Inflammatory macrophage treated with lipopolysaccharide for 1 hour (primary cell): ENCODE measurements around the gene PDE4D.

Experiments
- DNase-seq, 2 donors: peaks; one replicate each; pipeline ENCODE4 v3.0.0-alpha.2; 2020 to 2022

Gene PDE4D

DNA sequence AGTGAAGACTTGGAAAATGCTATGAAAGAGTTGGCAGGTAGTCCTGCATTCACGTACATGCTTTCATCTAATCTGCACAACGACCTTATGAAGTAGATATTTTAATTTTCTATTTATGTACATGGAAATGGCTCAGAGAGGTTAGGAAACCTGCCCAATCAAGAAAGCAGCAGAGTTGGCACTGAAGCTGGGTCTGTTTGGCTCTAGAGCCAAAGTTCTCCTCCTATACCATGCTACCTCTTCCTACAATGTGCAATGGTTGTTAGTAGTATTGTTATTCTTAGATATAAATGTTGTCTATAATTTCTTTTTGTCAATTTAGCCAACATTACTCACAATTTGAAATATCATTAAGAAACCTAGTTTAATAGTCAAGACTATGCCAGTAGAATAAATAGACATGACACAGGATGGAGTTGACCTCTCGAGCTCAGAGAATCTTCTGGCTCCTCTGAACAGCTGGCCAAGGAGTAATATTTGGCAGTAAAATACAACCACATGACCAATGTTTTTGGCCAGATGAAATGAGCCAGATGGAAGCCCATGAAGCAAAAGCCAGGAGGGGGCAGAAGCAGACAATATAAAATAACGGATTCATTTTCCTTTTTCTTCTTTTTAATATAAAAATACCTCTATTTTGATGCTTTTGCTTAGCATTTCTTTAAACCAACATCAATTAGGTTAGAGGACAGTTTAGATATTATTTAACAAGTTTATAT, 542.3 kb downstream of the PDE4D start:
- DNase-seq: no peak

DNA sequence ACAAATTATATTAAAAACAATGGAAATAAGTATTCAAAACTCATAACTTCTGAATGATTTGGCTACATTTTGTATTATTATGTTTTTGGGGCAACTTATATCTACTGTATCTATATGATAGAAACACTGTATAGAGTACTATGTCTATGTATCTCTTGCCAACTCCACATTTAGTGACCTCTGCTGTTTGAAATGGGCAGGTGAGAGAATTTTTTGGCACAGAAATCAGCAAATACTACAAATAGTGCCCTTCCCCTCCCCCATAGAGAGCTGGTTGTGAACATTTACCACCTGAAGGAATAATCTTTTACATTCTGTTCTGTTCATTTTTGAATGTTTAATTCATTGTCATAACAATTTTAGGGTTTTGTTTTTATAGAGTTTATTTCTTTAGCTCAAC, 545.3 kb downstream of the PDE4D start:
- no peak for DNase-seq

DNA sequence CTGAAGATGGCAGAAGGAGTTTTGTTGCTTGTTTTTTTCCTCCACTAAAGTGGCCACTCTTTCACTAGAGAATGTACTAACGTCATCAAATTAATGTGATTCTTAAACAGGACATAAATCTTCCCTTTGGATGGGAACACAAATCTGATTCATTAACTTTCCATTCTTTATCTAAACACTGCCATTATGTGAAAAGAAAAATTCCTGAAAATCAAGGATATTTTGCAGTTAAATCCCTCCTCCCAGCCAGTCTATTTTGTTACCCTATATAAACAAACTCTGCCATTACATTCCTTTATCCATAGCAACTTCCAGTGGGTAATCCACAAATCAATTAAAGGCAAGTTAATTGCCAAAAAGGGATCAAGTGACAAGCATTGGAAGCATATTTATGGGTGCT, 546.5 kb downstream of the PDE4D start:
- DNase-seq: no peak

GRCh38 chr5:59346514-59346913, 547.0 kb downstream of the PDE4D start:
- no peak for DNase-seq

DNA sequence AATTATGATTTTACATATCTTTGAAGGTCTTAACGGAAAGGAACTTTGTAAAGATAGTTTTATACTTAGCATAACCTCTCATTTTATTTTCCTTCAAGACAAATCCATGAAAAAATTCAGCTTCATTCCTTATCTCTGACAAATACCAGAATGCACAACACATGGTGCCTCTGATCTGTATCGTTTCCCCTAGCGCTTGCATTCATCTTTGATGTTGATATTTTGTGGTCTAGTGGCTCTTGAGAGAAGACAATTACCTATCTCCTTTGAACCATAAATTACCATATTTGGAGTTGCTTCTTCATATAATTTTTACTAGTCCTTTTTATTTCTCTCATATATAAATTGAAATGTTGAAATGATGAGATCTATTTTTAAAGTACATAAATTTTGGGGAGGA, 551.3 kb downstream of the PDE4D start:
- DNase-seq: no peak

- no peak for DNase-seq
Observed at GRCh38 chr5:59341760-59342159, 551.8 kb downstream of the PDE4D start.

- DNase-seq: no peak
Observed at GRCh38 chr5:59341155-59341554, 552.4 kb downstream of the PDE4D start.

DNA sequence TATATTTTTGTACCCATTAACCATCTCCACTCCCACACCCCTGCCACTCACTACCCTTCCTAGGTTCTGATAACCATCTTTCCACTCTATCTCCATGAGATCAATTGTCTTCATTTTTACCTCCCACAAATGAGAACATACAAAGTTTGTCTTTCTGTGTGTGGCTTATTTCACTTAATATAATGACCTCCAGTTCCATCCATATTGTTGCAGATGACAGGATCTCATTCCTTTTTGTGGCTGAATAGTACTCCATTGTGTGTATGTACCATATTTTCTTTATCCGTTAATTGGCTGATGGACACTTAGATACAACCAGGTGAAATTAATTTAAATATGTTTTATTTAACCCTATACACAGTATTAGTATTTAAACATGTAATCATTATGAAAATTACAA, 552.9 kb downstream of the PDE4D start:
- DNase-seq: no peak

DNA sequence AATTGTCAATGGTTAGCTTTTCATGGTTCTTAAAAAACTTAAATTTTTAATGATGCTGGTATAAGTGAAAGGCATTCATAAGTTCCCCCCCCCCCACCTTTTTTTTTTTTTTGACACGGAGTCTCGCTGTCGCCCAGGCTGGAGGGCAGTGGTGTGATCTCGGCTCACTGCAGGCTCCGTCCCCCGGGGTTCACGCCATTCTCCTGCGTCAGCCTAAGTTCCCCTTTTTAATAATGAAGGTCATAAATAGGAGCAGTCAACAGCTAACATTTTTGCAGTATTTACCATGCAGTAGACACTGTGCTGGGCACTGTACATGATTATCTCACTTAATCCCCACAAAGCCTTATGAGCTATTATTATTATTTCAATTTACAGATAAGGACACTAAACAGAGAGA, 556.3 kb downstream of the PDE4D start:
- peak; percentile 5 to 9 for DNase-seq

GRCh38 chr5:59335544-59335943, 558.0 kb downstream of the PDE4D start:
- DNase-seq: no peak

DNA sequence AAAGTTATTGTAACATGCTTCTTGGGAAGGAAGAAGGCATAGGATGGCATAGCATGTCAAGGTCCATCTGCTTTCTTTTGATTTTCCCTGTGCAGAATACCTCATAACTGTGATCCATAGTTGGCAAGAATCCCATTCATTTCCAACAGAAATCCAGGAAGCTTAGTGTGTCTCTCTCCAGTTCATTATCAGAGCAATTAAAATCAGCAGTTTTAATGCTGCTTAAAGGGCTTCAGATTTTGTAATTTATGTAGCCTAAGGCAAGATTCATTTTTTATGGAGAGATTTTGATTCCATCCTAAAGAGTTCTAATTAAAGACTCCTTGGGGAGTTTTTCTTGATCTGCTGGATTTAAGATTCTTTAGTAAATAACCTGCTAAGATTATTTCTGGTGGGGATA, 560.1 kb downstream of the PDE4D start:
- DNase-seq: no peak

DNA sequence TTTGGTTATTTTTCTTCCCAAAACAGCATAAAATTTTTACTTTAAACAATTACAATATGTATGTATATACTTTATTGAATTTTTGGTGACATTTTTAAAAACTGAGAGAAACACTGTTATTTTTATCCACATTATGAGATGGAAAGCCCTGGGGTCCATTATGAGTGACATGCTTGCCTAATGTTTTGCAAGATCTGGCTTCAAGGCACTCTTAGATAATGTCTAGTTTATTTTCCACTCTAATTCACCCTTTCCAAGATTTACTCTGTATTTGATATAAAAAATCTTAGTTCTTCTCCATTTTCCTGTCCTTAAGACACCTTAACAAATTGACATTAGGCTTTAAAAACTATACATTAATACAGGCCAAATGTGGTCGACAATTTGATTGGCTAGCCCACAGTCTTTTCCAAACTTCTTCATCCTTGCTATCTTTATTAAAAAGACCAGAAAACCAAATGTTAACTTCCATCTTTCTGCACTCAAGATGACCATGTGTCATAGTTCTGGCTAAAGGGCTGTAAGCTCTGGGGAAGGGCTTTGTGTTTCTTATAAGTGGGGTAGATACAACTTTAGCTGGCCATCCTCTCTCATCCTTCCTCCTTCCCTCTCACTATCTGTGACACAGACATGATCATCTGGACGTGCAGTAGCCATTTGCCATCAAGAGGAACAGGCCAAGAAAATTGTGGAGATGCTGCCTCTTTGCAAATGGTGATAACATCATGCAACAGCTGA, 561.1 kb downstream of the PDE4D start:
- no peak for DNase-seq

GRCh38 chr5:59330680-59331079, 562.8 kb downstream of the PDE4D start:
- no peak for DNase-seq

- no peak for DNase-seq
Observed at GRCh38 chr5:59328709-59329296, 564.7 kb downstream of the PDE4D start.

DNA sequence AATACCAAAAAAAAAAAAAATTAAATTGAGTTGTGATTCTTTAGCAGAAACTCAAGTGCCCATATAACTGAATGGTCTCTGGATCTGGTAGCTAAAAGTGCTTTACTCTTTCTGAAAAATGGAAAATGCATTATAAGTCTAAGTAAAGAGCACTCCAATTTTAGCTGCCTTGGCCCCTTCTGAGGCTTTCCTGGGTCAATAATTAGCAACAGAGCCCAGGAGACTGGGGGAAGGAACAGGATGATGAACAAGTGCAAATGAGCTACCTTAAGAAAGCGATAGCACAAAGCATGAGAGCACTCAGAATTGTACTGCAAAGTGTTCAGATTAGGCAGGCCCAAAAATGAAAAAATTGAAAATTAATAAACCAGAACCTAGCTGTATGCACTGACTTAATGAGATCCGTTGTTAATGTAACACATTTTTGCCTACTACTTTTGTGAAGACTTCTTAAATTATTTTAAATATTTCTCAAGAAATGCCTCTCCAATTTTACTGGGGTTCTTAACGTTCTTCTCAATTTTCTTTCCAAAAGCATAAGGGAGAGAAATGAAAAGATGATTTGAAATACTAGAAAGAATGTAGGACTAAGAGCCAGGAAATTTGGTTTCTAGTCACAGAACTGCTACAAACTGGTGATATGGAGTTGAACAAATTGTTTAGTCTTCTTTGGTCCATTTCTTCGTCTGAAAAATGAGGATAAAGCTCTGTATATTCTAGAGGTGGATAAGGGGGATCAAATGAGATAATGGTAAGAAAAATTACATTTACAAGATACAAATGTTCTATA, 566.1 kb downstream of the PDE4D start:
- DNase-seq: no peak

DNA sequence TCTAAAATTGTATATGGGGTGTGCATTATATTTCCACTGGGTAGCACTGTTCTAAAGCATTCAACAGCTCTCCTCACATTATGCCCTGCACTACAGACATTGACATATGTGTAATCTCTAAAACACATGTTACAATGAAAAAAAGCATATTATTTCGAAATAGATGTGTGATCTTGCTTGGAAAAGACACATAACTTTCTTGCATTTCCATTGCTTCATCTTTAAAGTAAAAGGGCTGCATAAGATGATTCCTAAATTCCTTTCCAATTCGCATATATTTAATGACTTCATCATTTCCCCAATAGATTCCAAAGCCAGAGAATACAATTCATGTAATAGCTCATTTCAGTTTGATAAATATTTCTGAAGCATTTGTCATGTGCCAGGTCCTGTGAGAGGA, 566.9 kb downstream of the PDE4D start:
- no peak for DNase-seq

GRCh38 chr5:59325070-59325469, 568.5 kb downstream of the PDE4D start:
- no peak for DNase-seq

DNA sequence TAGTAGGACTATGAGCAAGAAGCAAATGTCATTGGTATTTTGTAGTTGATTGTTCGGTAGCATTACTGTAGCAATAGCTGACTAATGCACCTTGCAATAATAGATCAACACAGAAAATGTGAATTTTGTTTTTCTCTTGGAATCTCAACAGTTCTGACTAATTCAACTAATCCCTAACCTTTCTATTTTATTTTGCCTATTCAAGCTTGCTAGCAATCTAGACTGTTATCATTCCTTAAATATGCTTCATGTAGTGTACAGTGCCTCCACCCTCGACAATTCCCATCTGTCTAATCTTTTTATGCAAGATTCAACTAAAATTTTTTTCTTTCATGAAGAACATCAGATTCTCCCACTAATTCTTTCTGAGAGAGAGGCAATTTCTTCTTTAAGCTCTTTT, 570.6 kb downstream of the PDE4D start:
- no peak for DNase-seq

DNA sequence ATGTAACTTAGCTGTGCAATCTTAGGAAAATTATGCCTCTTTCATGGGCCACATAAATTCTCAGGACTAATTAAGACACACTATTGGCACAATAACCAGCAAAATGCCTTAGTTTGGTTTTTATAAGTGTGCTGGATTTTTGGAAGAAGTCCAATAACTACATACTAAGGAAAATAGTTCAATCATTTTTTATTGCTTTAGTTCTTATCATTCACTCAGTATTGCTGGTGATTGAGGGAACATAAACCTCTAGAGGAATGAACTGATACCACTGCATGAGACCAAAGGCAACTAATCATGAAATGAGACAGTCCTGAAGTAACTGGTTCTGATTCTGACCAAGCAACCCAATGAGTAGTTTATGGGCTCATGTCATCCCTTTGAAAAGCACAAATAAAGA, 571.5 kb downstream of the PDE4D start:
- DNase-seq: no peak

DNA sequence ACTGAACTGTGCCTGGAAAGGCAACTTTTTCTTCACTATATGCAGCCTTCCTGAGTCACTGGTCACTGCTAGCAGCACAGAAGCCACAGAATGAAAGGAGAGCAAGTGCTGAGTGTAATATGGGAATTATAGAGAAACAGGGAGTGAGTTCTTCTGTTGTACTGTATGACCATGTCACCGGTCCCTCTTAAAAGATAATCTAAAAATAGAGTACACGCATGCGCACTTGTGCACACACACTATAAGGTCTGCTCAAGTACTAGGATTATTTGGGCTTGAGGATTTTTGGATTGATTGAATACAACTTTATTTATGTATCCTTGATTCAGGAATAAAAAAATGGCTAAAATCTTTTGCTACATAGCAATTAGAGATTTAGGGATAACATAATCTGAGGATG, 571.9 kb downstream of the PDE4D start:
- DNase-seq: no peak

GRCh38 chr5:59320420-59320819, 573.1 kb downstream of the PDE4D start:
- DNase-seq: no peak

DNA sequence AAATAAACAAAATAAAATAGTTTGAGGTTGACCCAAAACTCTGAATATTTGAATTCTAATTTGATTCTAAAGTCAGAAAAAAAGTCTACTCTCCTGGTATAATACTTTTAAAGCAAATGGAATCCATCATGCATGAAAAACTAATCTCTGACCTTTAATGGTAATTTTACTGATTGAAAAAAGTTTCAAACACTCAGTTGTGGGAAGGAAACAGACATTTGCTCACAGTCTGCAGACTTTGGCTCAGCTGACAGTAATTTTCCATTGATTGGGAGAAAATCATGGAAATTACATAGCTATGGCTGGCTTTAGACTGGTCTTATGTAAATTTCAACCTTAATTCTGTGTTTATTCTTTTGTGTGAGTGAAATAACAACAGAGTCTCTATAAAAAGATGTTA, 574.3 kb downstream of the PDE4D start:
- no peak for DNase-seq

DNA sequence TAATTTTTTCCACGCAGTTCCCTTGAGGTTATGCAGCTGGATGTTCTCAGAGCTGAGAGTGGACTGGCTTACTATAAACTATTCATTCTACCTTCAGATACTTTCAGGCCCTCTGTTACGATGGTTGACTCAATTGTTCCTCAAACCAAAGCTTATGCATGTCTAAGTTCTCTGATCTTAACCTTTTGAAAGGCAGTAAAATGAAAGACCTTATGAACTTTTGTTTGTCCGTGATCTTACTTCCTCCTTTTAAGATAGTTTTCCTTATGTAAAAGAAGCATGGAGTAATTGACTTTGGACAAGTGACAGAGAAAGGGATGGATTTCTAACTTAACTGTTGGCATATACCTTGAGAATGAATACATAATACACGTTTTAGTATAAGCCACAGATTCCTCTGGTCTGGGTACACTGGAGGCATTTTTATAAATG, 575.7 kb downstream of the PDE4D start:
- DNase-seq: no peak
